Loucy (cell line): ENCODE results near the gene GTF2IRD1.

Experiments
- CTCF ChIP-seq: fragments of 200-600 bp; sonication (generic); conservative IDR thresholded peaks from 2 replicates; pipeline ENCODE4 v1.5.1; 2014; ENCODE audit warnings: mild to moderate bottlenecking, antibody characterized with exemption, low read length
- EZH2phosphoT487 ChIP-seq: fragments of 200-600 bp; IDR thresholded peaks from 2 replicates; pipeline ENCODE4 v1.6.1; 2018; ENCODE audit warnings: antibody characterized with exemption, mild to moderate bottlenecking, moderate library complexity, borderline replicate concordance

DNA sequence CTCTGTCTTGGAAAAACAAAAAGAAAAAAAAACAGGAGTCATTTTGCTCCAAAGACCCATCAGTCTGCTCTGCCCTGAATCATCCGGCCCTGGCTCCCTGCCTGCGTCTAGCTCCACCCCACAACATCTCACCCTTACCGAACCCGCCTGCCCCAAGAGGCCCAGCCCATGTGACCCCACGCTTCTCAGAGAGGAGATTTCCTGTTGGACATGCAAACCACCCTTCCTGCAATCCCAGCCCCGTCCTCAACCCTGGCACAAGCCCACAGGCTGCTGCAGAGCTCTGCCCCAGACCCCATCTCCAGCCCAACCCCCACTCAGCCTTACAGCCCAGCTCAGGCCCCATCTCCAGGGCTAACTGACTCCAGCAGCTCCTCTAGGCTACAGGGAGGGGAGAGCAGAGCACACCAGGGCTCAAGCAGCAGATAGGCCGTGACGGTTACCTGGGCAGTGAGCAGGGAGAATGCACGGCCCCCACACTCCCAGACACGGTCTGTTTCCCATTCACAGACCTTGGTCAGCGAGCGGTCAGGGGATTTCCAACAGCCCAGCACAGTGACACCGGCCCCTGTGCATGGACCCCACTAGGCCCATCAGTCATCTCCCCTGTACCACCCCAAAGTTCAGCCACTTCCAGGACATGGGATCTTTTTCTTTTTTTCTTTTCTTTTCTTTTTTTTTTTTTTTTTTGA lies 133.9 kb downstream of the GTF2IRD1 start:
- TF ChIP-seq CTCF (no peak), EZH2phosphoT487 (no peak)
